ENCODE data around the gene CEACAM4.
A peak's percentile ranks its signal among the peaks of the same experiment; 100 is the strongest.
"Not testable (repeated sequence)": the region's sequence is repeated elsewhere in the genome, so short reads cannot be mapped to it uniquely, and the experiment has no call there.

The CEACAM4 gene

DNA sequence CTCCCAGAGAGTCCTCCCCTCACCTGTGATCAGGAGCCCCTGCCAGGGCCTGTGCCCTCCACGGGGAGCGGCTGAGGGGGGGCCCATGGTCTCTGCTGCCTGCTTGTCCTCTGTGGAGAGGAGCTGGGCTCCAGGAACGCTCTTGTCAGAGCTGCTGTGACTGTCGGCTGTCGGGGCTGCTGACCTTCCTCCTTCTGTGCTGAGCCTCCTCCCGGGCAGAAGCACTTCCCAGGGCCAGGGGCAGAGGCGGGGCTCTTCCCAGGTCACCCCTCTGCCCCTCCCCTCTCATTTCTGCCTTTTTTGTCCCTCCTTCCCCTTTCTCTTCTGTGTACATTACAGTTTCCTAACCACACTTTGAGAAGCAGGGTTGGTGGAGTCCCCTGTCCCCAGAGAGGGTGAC lies at the start of gene CEACAM4:
TSS of gene CEACAM4 (minus strand) at position 198 of the 400 bp plus-strand sequence. CDS start at position 87, 111 bp downstream.
- no peak for DNase-seq

DNA sequence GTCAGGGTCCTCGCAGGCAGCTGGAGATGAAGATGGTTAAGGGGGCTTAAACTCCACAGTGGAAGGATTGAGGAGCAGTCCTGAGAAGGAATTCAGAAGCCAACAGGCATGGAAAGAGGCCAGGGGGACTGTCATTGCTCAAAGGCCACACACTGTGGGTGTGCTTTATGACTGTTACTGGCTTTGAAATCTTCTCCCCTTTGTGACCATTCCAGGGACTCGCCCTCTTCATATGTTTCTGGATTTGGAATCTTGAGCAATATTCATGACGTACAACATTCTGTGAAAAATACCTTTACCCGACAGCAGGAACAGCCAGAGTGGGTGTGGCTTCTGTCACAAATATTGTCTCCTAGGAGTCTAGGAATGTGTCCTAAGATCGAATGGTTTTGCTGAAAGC lies 44.6 kb upstream of the CEACAM4 start:
- DNase-seq = no peak

DNA sequence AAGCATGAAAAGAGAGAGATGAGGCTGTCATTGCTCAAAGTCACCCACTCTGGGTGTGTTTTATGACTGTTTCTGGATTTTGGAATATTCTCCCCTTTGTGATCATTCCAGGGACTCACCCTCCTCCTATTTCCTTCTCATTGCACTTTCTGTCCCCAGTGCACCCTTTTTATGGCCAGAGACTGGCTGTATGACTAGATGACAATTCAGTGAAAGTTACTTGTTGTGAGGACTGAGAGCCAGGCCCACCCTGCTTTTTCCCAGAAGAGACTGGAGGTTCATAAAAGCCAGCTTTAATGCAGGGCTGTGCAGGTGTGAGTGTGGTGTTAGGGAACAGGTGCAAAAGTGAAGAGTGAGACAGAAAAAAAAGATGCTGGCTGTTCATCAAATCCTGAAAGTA lies 43.9 kb upstream of the CEACAM4 start:
- no peak for DNase-seq

DNA sequence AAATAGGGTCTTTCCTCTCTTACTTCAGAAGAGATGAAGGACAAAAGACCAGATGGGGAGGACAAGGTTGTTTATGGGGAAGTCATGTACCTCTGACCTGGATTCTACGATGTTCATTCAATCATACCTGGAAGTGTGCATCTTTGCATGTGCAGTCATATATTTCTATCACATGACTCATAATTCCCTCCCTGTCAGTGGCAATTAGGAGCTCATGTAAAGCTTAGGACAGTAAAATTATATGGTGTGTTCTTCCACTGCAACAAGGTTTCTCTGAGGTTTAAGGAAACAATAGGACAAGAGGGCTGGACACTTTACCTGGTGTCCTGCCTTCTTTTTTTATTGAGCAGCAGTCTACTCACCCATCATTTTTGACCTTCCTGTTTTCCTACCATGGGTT lies 41.4 kb upstream of the CEACAM4 start:
- no peak for DNase-seq

DNA sequence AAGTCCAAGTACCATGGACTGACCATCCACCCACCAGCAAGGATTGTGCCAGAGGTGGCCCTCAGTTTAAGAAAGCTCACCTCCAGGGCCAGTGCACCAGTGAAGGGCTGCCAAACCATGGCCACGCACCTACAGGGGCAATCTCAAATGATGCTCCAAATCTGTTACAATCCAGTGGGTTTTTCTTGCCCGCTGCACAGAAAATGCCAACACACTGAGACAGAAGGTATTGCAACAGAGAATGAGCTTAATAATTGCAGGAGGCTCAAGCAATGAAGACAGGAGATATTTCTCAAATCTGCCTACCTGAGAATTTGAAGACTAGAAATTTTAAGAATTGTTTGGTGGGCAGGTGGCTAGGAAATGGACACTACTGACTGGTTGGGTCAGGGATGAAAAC lies 39.2 kb upstream of the CEACAM4 start:
- DNase-seq = no peak

DNA sequence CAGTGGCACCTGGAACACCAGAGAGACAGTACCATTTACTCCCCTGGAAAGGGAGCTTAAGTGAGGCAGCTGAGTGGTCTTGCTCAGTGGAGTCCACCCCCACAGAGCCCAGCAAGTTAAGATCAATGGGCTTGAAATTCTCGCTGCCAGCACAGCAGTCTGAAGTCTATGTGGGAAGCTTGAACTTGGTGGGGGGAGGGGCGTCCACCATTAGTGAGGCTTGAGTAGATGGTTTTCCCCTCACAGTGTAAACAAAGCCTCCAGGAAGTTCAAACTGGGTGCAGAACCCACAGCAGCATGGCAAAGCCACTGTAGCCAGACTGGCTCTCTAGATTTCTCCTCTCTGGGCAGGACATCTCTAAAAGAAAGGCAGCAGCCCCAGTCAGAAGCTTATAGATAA lies 30.3 kb upstream of the CEACAM4 start:
- no peak for DNase-seq

DNA sequence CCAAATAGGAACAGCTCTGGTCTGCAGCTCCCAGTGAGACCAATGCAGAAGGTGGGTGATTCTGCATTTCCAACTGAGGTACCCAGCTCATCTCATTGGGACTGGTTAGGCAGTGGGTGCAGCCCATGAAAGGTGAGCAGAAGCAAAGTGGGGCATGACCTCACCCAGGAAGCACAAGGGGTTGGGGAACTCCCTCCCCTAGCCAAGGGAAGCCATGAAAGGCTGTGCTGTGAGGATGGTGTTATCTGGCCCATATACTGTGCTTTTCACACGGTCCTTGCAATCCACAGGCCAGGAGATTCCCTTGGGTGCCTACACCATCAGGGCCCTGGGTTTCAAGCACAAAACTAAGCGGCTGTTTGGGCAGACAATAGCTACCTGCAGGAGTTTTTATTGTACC lies 29.9 kb upstream of the CEACAM4 start:
- DNase-seq = not testable (repeated sequence)

- no peak for DNase-seq
Measured at GRCh38 chr19:41652250-41652649, 25.4 kb upstream of the CEACAM4 start.

DNA sequence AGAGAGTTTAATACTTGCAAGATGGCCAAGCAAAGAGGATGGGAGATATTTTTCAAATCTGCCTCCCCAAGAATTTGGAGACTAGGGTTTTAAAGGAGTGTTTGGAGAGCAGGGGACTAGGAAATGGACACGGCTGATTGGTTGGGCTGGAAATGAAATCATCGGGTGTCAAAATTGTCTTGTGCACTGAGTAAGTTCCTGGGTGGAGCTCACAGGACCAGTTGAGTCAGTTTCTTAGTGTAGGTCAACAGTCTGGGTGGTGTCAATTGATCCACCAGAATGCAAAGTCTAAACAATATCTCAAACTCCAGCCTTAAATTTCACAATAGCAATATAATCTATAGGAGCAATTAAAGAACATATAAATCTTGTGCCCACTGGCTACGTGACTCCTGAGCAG lies 23.0 kb upstream of the CEACAM4 start:
- DNase-seq = no peak

- no peak for DNase-seq
Measured at GRCh38 chr19:41646589-41647204, 19.8 kb upstream of the CEACAM4 start.

- peak; percentile 69 for DNase-seq
Measured at GRCh38 chr19:41641879-41642485, 15.1 kb upstream of the CEACAM4 start.

GRCh38 chr19:41638641-41639081 lies 11.8 kb upstream of the CEACAM4 start:
- no peak for DNase-seq

DNA sequence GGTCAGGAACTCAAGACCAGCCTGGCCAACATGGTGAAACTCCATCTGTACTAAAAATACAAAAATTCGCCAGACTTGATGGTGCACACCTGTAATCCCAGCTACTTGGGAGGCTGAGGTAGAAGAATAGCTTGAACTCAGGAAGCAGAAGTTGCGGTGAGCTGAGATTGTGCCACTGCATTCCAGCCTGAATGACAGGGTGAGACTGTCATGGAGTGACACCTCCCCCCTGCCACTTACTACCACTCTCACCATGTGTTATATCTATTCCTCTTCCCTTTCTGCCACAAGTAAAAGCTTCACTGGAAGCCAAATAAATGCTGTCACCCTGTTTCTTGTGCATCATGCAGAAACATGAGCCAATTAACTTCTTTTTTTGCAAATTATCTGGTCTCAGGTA lies 10.6 kb upstream of the CEACAM4 start:
- no peak for DNase-seq

- DNase-seq = no peak
Measured at GRCh38 chr19:41627966-41628675, 1.2 kb upstream of the CEACAM4 start.

DNA sequence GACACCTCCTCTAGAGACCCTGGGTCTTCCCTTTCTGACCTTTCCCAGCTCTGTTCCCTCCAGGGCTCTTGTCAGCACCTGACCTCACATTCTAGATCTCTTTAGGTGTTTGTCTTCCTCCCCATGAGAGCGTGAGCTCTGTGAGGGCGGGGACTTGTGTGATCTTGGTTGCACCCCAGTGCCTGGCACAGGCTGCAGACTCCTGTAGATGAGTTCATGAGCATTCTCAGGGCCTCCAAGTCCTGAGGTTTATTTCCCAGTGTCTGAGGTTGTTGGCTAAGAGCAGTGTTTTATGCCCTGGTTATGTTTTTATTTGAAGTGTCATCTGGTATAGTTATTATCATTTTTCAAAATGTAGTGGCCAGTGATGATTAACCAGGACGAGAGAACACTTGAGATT lies 596 bp downstream of the CEACAM4 start:
- no peak for DNase-seq

DNA sequence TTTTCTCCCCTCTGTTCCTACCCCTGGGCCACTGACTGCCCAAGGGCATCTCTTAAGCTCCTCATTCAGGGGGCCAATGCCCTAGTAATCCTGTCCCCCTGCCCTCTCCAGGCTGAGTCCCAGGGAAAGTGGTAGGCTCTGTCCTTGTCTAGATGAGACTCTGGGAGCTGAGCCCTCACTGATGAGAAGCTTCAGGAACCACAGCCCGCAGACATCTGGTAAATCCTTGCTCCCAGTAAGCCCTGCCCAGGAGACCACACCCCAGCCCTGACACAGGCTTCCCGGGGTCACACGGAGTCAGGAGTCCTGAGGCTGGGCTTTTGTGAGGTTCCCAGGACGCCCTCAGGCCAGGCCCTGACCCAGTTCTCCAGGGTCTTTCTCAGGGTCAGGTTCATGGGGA lies 1.9 kb downstream of the CEACAM4 start:
- DNase-seq = no peak

- DNase-seq = no peak
Measured at GRCh38 chr19:41624515-41624914, 2.4 kb downstream of the CEACAM4 start.

DNA sequence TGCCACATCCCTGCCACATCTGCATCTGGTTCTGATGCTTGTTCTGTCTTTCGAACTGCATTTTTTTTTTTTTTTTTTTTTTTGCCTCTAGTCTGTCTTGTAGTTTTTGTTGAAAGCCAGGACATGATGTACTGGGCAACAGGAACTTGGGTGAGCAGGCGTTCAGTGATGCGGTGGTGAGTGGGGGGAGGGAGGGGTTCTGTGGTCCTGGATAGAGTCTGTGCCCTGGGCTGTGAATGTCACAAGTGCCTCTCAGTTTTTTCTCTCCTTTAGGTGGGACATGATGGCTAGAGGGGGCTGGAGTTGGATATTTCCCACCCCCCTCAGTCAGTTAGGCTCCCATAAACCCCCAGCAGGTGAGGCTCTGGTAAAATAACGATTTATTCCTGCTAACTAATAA lies 3.5 kb downstream of the CEACAM4 start:
- DNase-seq = no peak

- no peak for DNase-seq
Measured at GRCh38 chr19:41621654-41622053, 5.2 kb downstream of the CEACAM4 start.

GRCh38 chr19:41621226-41621625 lies 5.6 kb downstream of the CEACAM4 start:
- no peak for DNase-seq

GRCh38 chr19:41620171-41620570 lies 6.7 kb downstream of the CEACAM4 start:
- DNase-seq = no peak

GRCh38 chr19:41619018-41619556 lies 7.8 kb downstream of the CEACAM4 start:
- no peak for DNase-seq

- no peak for DNase-seq
Measured at GRCh38 chr19:41617941-41618730, 8.7 kb downstream of the CEACAM4 start.

Measured in NCI-H1436 (cell line).